ENCODE results near the gene SRPX2.

Gene SRPX2

DNA sequence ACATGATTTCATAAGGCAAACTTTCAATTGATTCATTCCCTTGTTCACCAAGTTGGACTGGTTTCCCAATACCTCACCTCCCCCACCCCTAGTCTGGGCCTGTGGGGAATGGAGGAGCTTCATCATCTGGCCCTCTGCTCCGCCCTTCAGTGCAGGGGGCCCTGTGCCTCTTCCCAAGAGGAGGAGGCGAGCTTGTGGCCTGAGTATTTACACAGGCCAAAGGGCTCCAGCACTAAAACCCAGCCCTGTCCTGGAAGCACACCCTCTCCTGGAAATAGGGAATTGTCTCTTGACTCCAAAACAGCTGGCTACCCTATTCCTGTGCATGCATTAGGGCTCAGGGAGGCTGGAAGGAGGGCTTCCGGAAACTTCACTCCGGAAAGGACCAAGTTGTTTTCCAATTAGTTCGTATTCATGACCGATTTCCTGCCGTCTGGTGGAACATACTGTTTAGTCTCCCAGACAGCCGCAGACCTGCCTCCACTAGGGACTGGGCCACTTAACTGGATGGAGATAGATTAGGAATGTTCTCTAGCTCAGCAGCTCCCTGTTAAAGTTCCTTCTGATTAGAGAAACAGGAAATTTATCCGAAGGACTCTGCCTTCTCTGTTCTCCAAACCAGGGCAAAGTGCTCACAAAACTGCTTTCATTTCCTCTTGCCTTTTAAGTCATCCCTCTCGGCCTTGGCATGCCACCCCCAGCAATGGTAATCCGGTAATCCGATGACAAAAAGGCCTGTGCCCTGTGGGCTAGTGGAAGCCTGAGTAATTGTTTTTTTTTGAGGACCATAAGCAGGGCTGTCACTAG lies 5.8 kb downstream of the SRPX2 start:
- in situ Hi-C loops (cut with MboI; ENCODE audit: low sequenced_read_pairs), result no loop called here

DNA sequence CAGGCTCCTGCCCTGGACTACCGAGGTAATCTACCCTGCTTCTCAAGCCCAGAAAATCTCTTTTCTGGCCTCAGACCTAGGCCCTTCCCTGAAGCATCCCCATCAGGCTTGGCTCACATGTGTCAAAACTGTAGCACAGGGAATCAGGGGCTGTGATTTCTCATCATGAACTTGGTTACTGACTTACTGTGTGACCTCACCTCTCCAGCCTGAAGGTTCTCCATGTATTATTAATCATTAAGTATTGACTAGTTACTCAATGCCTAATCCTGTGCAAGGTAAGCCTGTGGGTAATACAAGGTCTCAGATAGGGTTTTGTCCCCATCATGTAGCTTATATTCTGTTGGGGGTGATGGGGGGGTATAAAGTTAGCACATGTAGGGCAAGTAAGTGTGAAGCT lies 6.8 kb downstream of the SRPX2 start:
- in situ Hi-C loops (cut with MboI; ENCODE audit: low sequenced_read_pairs), result no loop called here

DNA sequence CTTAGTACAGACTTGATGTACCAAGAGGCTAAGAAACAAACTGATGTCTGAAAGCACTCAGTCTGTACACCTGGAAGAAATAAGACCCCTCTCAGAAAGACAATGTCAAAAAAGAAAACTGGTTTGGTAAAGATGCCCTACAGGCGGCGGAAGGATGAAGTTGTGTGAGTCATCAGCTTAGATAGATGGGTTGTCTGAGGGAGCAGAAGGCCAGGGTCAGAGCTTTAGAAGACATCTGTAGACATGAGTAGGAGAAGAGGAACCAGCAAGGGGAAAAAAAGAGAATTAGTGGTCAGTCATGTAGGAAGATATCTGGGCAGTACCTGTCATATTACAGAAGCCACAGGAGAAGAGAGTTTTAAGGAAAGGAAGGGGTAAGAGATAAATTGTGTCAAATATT lies 8.3 kb downstream of the SRPX2 start:
- in situ Hi-C loops (cut with MboI; ENCODE audit: low sequenced_read_pairs), result no loop called here

DNA sequence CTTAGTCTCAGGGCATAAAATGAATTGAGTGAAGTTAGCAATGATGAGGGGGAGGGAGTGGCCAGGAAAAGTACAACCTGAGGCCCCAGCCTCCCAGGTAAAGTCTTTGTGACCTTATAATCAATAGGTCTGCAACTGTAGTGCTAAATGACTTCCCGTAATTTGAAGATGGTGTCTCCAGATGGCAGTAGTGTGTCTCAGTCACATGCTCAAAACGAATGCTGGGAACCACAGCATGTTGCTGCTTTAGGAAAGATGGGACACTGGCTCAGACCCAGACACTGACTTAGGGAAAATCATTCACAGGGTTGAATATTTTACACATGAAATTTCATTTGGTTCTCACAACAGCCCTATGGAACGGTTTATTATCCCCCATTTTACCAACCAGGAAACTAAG lies 10.3 kb downstream of the SRPX2 start:
- in situ Hi-C loops (cut with MboI; ENCODE audit: low sequenced_read_pairs), result no loop called here

DNA sequence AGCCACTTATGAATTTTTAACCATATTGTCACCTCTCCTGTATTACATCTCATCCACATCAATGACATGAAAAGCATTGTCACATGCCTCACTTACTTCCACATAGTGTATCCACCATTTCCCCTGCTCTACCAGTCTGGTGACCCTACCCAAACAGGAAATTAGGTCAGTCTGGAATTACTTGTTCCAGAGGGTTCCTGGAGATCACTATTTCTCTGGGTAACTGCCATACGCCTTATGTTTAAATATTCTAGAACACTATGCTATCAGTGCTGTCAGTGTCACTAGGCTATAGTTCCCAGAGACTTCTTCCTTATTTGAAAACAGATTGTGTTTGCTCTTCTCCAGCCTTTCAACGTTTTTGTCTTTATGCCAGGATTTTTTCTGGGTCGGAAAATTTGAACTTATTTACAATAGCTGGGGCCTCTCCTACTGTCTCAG lies 15.0 kb downstream of the SRPX2 start:
- in situ Hi-C loops (cut with MboI; ENCODE audit: low sequenced_read_pairs), result no loop called here

GRCh38 chrX:100659431-100660137 lies 15.6 kb downstream of the SRPX2 start:
- in situ Hi-C loops (cut with MboI; ENCODE audit: low sequenced_read_pairs), result no loop called here

DNA sequence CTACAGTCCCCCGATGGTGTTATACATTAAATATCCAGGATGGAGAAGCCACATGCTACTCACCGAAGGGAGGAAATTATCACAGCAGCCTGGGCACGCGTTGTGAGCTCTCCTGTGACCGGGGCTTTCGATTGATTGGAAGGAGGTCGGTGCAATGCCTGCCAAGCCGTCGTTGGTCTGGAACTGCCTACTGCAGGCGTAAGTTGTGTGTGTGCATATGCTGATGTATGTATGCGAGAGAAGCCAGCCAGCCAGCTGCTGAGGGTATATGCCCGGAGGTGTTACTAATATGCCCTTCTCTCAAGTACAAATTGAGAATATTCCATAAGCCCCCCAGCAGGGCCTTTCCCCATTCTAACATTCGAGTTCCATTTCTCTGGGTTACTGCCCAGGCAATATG lies 18.2 kb downstream of the SRPX2 start:
- in situ Hi-C loops (cut with MboI; ENCODE audit: low sequenced_read_pairs), result no loop called here

DNA sequence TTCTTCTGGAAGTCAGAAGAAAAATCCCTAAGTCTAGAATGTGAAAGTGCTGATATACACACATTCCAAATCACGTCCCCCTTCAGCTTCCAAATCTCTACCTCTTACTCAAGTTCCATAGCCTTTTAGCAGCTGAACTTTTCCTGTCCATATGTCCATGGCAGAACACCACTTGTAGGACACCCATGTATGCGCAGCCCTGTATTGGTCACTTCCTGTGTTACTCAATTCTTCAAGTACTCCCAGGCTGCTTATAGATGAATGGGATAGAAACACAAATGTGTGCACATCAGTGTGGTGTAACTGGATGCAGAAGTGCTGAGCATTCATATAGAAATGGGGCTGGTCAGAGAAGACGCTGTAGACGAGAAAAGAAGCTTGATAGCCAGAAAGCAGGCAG lies 18.8 kb downstream of the SRPX2 start:
- in situ Hi-C loops (cut with MboI; ENCODE audit: low sequenced_read_pairs), result no loop called here

GRCh38 chrX:100663642-100664041 lies 19.6 kb downstream of the SRPX2 start:
- in situ Hi-C loops (cut with MboI; ENCODE audit: low sequenced_read_pairs), result no loop called here

GRCh38 chrX:100672966-100673365 lies 29.0 kb downstream of the SRPX2 start:
- in situ Hi-C loops (cut with MboI; ENCODE audit: low sequenced_read_pairs), result no loop called here

DNA sequence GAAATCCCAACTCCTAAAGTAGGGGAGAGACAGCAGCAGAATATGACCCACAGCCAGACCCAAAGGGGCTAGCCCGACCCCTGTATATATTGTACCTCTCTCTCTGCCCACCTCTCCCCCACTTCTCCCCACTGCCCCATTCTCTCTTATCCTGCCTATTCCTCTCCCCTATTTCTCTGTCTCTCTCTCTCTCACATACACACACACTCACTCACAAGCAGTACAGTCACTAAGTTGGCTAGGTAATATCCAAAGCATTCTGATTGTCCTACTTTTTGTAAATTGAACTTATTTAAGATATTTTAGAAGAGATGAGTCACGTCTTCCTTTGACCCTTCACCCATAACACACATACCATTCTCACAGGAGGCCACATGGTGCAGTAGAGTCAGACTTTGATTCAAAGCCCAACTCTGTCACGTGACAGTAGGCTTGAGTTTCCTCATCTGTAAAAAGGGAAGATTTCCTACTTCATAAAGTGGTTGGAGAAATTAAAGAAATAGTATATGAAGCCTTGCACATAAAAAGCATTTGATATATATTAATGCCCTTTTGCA lies 29.5 kb downstream of the SRPX2 start:
- in situ Hi-C loops (cut with MboI; ENCODE audit: low sequenced_read_pairs), result no loop called here

- in situ Hi-C loops (cut with MboI; ENCODE audit: low sequenced_read_pairs), result no loop called here
These were observed 30.7 kb downstream of the SRPX2 start for GRCh38 chrX:100674705-100675104.

- in situ Hi-C loops (cut with MboI; ENCODE audit: low sequenced_read_pairs), result no loop called here
These were observed 33.7 kb downstream of the SRPX2 start for GRCh38 chrX:100677611-100678181.

GRCh38 chrX:100680756-100681155 lies 36.8 kb downstream of the SRPX2 start:
- in situ Hi-C loops (cut with MboI; ENCODE audit: low sequenced_read_pairs), result no loop called here

DNA sequence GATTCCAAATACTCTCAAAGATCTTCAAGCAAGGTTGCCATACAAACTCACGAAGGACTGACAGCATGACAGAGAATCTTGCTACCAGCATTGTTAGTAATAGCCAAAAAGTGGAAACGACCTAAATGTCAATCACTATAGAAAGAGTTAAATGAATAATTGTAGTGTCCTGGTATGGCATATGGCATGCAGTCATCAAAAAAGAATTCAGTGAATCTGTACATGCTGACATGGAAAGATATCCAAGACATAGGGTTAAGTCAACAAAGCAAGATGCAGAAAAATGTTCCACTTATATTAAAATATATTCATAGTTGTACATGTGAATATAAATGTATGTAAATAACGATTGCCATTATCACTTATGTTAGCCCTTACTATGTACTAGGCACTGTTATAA lies 37.6 kb downstream of the SRPX2 start:
- in situ Hi-C loops (cut with MboI; ENCODE audit: low sequenced_read_pairs), result no loop called here

GRCh38 chrX:100682939-100683338 lies 38.9 kb downstream of the SRPX2 start:
- in situ Hi-C loops (cut with MboI; ENCODE audit: low sequenced_read_pairs), result no loop called here

DNA sequence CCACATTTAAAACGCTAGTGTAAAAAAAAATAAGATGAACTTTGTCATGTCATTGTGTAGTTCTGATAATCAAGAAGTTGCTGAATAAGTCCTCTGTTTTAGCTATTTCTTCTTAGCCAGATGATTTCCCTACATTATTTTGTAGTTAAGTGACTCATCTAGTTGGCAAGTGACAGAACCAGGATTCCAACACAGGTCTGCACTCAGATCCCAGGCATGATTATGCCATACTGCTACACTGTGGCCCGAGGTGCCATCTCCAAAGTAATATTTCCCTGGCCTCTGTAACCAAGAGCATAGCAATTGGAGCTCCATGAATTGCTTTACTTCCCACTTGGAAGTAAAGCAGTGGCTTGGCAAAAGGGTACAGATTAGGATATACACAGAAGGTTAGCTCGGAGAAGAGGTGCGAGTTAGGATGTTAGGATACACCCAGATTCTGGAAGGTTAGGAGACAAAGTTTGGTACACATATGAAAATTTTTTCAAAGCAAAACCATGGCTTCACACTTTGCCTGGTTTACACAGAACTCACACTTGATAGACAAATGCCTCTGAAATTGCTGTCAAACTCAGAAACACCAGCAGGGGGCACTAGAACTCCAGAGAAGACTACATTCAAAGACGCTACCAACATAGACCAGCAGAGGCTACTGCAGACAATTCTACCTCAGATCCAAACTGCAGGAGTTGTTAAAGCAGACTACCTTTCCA lies 41.4 kb downstream of the SRPX2 start:
- in situ Hi-C loops (cut with MboI; ENCODE audit: low sequenced_read_pairs), result no loop called here

DNA sequence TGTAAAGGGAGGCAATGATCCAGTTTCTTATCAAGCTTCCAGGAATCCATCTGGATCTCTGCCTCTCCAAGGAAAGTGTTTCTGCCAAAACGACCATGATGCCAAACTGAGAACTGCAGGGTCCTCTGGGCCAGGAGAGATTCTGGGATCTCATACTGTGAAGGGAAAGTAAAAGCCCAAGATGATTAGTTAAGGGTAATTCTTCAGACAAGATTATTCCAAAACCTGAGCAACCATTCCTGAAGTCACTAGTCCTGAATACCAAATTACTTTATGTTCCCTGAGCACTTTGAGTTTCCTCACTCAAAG lies 42.0 kb downstream of the SRPX2 start:
- in situ Hi-C loops (cut with MboI; ENCODE audit: low sequenced_read_pairs), result no loop called here

DNA sequence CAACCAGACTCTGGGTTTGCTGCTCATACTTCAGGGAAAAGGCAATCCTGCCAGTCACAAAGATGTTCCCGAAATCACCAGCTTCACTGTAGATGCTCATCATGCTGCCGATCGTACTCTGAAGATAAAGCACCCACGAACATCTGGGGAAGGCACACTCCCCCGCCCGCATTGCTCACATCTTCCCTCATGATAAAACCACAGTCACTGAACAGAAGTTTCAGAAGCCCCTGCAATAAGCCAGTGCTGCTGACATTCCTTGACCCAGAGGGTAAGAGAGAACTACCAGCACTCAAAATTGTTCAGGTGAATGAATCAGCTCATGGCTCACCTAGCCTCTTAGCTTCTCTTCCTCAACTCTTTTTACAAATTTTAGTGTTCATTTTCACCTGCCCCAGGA lies 43.1 kb downstream of the SRPX2 start:
- in situ Hi-C loops (cut with MboI; ENCODE audit: low sequenced_read_pairs), result no loop called here

DNA sequence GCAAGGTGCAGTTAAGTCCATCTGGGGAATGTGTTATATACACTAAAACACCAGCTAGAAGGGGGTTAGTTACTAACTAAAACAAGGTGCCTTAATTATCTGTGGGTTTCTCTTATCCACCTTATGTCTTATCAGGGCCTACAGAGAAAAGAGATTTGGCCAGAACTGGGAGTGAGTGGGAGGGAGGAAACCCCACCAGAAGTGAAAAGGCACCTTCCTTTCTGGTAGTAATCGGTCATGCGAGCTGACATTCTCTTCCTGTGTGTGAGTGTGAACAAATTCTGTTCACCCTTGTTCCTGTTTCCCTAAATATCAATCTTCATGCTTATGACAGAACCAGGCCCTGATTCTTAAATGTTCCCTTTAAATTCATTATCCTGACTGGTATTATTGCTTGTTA lies 43.5 kb downstream of the SRPX2 start:
- in situ Hi-C loops (cut with MboI; ENCODE audit: low sequenced_read_pairs), result no loop called here

DNA sequence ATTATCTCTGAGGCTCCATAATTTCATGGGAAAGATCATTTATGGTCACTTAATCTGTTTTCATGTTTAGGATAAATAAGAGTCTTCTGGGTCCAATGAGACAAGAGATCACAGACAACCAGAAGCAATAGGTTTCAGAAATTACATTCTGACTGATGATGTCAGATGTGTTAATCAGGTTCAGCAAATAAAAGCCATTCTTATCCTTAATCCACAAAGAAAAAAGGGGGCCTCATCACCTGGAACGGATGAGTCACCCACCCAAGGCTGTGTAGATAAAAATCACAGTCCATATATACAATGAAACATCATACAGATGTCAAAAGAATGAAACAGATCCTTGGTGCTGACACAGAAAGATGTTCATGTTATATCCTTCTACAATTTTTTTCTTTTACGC lies 51.3 kb downstream of the SRPX2 start:
- in situ Hi-C loops (cut with MboI; ENCODE audit: low sequenced_read_pairs), result no loop called here

All from HL-60/S4 treated with phorbol 12-myristate 13-acetate at 8.2 ng/mL for 4 days and 3 days (cell line).